ENCODE data around the gene FARP1.

Gene FARP1

GRCh38 chr13:98332222-98332621 lies 189.3 kb downstream of the FARP1 start:
- no peak for DNase-seq (ENCODE audit: low read depth in 2 of 2)

- no peak for DNase-seq (ENCODE audit: low read depth in 2 of 2)
These were observed 189.8 kb downstream of the FARP1 start for GRCh38 chr13:98332691-98333090.

- DNase-seq (ENCODE audit: low read depth in 2 of 2), result no peak
These were observed 190.6 kb downstream of the FARP1 start for GRCh38 chr13:98333486-98333885.

DNA sequence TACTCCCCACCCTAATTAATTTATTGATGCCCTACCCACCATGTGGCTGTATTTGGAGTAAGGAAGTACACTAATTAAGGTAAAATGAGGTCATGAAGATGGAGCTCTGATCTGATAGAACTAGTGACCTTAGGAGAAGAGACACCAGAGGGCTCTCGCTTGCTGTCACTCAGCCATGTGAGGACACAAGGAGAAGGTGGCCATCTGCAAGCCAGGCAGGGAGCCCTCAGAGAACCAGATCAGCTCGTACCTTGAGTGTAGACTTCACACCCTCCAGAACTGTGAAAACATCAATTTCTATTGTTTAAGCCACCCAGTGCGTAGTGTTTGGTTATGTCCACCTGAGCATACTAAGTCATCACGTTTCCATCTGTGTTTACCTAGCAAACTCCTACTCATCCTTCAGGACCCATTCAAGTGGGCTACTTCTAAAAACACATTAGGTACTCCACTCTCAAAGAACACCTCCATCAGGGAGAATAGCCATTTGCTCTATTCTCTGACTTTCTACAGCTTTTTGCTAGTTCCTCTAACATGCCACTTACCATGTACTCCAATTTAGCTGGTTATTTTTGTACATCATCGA lies 191.8 kb downstream of the FARP1 start:
- DNase-seq (ENCODE audit: low read depth in 2 of 2), result no peak

GRCh38 chr13:98335721-98336120 lies 192.8 kb downstream of the FARP1 start:
- no peak for DNase-seq (ENCODE audit: low read depth in 2 of 2)

DNA sequence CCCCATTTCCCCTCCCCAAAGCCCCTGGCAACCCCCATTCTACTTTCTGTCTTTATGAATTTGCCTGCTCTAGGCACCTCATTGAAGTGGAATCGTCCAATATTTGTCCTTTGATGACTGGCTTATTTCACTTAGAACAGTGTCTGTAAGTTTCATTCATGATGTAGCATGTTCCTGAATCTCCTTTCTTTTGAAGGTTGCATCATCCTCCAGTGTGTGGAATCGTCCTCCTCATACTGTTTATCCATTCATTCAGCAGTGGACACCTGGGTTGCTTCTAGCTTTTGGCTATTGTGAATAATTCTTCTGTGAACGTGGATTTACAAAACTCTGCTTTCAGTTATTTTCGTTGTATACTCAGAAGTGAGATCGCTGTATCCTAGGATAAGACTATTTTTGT lies 195.4 kb downstream of the FARP1 start:
- no peak for DNase-seq (ENCODE audit: low read depth in 2 of 2)

DNA sequence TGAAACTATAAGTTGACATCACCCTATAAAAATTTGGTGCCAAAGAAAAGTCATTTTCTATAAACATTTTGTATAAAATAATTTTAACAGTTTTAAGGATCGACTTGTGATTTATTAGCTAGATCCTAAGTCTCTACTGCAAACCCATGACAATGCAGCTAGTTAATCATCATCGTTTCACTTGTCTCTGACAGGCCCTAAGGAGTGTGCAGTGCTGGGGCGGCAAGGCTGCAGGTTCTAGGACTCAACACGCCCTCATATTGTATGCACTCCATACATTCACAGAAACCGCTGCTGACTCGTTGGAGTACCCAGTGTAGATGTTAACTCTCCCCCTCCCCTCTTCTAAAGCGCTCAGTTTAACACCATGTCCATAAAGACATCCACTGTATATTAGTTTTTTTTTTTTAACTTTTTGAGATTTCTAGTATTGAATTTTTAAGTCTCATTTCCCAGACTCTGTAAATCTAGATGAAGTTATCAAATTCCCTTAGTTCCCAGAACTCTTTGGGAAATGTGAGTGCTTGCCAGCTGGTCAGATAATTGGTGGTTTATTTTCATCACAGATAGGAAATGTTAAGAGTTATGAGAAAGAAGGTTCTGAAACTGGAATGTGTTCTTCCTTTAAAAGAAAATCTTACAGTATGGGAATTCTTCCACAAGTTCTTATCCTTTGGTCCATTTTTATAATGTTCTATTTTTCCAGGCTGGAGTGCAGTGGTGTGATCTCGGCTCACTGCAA lies 197.0 kb downstream of the FARP1 start:
- no peak for DNase-seq (ENCODE audit: low read depth in 2 of 2)

DNA sequence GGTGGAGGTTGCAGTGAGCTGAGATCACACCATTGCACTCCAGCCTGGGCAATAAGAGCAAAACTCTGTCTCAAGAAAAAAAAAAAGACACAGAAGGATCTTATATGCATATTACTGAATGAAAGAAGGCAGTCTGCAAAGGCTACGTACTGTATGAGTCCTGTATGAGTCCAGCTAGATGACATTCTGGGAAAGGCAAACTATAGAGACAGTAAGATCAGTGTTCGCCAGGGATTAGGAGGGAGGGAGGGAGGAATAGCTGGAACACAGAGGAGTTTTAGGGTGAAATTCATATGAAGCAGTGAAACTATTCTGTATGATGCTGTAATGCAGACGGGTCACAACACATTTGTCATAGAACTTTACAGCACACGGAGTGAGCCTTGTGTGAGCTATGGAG lies 200.1 kb downstream of the FARP1 start:
- no peak for DNase-seq (ENCODE audit: low read depth in 2 of 2)

- DNase-seq (ENCODE audit: low read depth in 2 of 2), result no peak
These were observed 200.6 kb downstream of the FARP1 start for GRCh38 chr13:98343461-98343860.

GRCh38 chr13:98344392-98344791 lies 201.5 kb downstream of the FARP1 start:
- no peak for DNase-seq (ENCODE audit: low read depth in 2 of 2)

GRCh38 chr13:98345107-98345935 lies 202.4 kb downstream of the FARP1 start:
- no peak for DNase-seq (ENCODE audit: low read depth in 2 of 2)

DNA sequence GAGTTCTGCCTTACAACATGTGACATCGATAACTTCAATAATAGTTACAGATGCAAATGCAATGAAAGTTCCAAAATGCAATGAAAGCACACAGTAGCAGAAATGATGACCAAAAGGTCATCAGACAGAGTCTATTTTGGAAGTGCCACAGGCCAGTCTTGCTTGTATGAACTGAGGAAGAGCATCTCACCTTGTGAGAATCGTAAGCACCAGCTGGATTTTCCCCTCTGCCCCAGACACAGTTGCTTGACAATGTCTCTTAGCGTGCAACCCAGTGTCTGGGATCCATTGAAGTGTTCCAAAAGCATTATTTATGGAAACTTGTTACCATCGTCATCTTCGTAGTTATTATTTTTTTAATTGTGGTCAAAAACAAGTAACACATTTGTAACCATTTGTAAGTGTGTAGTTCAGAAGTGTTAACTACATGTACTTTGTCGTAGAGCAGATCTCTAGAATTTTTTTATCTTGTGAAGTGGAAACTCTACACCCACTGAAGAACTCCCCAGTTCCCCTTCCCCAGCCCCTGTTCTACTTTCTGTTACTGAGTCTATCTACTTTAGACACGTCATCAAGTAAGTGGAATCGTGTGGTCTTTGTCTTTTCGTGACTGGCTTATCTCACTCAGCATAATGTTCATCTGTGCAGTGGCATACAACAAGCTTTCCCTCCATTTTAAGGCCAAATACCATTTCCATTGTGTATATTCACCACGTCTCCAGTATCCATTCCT lies 204.2 kb downstream of the FARP1 start:
- no peak for DNase-seq (ENCODE audit: low read depth in 2 of 2)

DNA sequence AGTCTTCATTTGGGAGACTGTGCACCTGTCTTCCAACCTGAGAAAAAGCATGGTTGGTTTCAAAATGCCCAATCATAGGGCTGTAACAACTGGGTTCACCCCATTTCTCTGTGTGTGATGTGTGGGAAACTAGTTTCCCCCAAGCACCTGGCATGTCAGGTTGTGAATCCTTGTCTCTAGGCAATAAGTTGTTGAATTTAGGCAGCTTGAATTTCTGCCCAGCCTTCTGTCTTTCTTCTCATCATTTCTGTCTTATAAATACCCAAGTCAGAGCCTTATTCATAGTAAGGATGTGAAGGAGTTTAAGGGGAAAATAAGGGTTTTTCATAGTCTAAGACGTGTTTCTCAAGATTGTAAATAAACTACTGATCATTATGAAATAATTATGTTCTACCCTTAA lies 204.9 kb downstream of the FARP1 start:
- DNase-seq (ENCODE audit: low read depth in 2 of 2), result no peak

DNA sequence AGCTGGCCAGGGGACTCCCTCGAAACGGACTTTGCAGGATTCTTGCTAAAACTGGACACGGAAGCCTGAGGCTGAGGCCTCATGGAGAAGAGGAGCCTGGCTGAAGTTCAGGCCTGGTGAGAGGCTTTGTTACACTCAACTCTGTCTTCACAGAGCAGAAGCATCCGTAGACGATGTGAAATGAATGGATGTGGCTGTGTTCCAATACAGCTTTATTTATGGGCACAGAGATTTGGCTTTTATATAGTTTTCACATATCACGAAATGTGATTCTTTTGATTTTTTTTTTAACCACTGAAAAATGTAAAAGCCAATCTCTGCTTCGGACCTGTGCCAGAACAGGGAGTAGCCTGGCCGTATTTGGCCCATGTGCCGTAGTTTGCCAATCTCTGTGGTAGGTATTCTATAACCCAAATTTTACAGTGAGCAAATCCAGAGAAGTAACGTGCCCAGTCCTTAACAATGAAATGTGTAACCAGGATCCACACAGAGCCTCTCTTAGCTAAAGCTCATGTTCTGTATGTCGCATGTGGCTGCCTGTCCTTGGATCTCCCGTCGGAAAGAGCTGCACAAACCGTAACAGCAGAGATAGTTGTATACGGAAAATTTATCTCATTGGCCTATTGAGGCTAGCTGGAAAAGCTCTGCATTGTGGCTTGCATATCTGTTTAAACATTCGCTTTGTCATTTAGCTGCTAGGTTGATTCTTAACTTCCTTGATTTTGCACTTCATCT lies 205.7 kb downstream of the FARP1 start:
- DNase-seq (ENCODE audit: low read depth in 2 of 2), result no peak

GRCh38 chr13:98349731-98350305 lies 206.9 kb downstream of the FARP1 start:
- DNase-seq (ENCODE audit: low read depth in 2 of 2), result no peak

- no peak for DNase-seq (ENCODE audit: low read depth in 2 of 2)
These were observed 207.9 kb downstream of the FARP1 start for GRCh38 chr13:98350746-98351330.

- DNase-seq (ENCODE audit: low read depth in 2 of 2), result no peak
These were observed 208.7 kb downstream of the FARP1 start for GRCh38 chr13:98351636-98352035.

- DNase-seq (ENCODE audit: low read depth in 2 of 2), result no peak
These were observed 209.3 kb downstream of the FARP1 start for GRCh38 chr13:98352226-98352625.

DNA sequence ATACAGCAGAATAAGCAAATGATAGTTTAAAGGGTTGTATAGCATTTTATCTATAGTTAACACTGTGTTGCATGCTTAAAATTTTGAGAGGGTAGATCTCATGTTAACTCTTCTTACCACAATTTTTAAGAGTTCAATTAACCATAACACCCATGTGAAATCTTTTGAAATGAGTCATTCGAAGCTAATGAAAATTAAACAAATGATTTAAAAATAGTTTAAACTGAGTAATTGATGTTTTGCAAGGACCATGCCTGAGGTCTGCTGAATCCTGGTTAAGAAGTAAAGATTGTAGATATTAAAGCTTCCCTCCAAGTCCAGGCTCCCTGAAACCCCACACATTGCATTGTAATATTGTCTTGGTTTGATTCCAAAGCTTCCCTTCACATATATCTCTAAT lies 210.9 kb downstream of the FARP1 start:
- DNase-seq (ENCODE audit: low read depth in 2 of 2), result no peak

DNA sequence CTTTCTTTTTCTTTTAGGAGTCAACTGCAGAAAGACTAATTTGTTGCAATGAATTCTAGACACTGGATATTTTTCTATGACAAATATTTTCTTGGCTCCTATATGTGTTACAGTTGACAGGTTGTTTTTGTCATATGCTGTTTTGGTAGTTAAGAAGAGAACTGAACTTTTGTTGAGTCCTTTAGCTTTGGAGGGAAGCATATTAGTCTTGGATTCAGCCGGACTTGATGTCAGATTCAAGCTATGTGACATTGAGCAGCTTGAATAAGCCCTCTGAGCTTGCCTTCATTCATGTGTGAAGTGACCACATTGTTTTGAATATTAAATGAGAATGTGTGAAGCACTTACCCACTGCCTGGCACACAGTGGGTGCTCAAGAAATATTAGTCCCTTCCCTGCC lies 216.0 kb downstream of the FARP1 start:
- DNase-seq (ENCODE audit: low read depth in 2 of 2), result no peak

GRCh38 chr13:98360545-98360944 lies 217.7 kb downstream of the FARP1 start:
- no peak for DNase-seq (ENCODE audit: low read depth in 2 of 2)

Data from stimulated activated CD4-positive, alpha-beta T cell treated with anti-CD3 and anti-CD28 coated beads, Interleukin-1b, Interleukin-23, amount 100 ng/mL, for 1 hour (primary cell).